ENCODE measurements around the gene LYSMD3.

GRCh38 chr5:90475436-90475980 is 53.9 kb downstream of the LYSMD3 start:
- TF ChIP-seq CTCF (IDR thresholded peaks at IDR 0.05; ENCODE audit: low read depth, low read length) = no peak
- TF ChIP-seq EZH2phosphoT487 (IDR thresholded peaks at IDR 0.05; ENCODE audit: low read depth) = no peak
